GM12878 (cell line): ENCODE data around the gene PALLD. TPM values are rescaled to one million over a fixed set of nuclear protein-coding genes. Genes with fewer than 3 reads are reported as not detected.

Experiments
- ATAC-seq: fragments of 200-7000 bp; cut with Tn5 transposase; 3 replicates; pipeline ENCODE4 v1.9.1; 2020; ENCODE audit warnings: mild to moderate bottlenecking, moderate library complexity
- BruUV-seq: library from RNA; stranded (reverse); fragments of 400-500 nt; replicated peaks from 2 replicates; lab custom pipeline; 2021; lab: Mats Ljungman, UMichigan
- CTCF ChIA-PET: fragments of 300-600 bp; sonication (Branson Sonifier 250); formaldehyde crosslinking; extraction: SDS; loops from one replicate; lab custom pipeline; 2021; ENCODE audit warnings: inconsistent platforms; lab: Yijun Ruan, JAX
- POLR2A ChIA-PET: fragments of 350-600 bp; formaldehyde crosslinking; extraction: SDS; loops from one replicate; lab custom pipeline; 2021; ENCODE audit warnings: inconsistent platforms; lab: Charles Lee
- RAD21 ChIA-PET: fragments of 300-600 bp; sonication (Branson Sonifier 250); formaldehyde crosslinking; loops from one replicate; lab custom pipeline; 2023; ENCODE audit warnings: antibody characterized with exemption; ENCODE audit not compliant: unreplicated experiment; lab: Charles Lee
- SMC1A ChIA-PET: fragments of 300-600 bp; sonication (Branson Sonifier 250); formaldehyde crosslinking; loops from one replicate; lab custom pipeline; 2023; ENCODE audit not compliant: unreplicated experiment, uncharacterized antibody; lab: Charles Lee
- DNase-seq: peaks from one replicate; pipeline ENCODE4 v3.0.0-alpha.2; 2011; ENCODE audit warnings: low read depth, low spot score
- FAIRE-seq: peaks from 3 replicates; lab custom pipeline; 2011; peaks lifted over from hg19 to GRCh38; lab: Jason Lieb, UNC
- H2AFZ ChIP-seq: 2 replicates; pipeline ENCODE4 v1.6.0; 2011; ENCODE audit warnings: low read depth, low read length, control low read depth; ENCODE audit not compliant: control insufficient read depth
- H3K27ac ChIP-seq: 2 replicates; pipeline ENCODE4 v1.5.1; 2011; ENCODE audit warnings: control low read depth; ENCODE audit not compliant: control insufficient read depth, insufficient read depth
- H3K27me3 ChIP-seq, 2 experiments: replicated peaks in 1 of 2; 2 replicates each; pipeline versions ENCODE4 v1.6.0 to v1.6.1; 2011; ENCODE audit warnings: low read length in 1 of 2; ENCODE audit not compliant: control insufficient read depth in 2 of 2, insufficient read depth in 2 of 2
- H3K36me3 ChIP-seq, 2 experiments: 2 replicates each; pipeline ENCODE4 v1.5.1; 2011; ENCODE audit warnings: low read length in 1 of 2; ENCODE audit not compliant: control insufficient read depth in 2 of 2, insufficient read depth in 2 of 2
- H3K4me1 ChIP-seq: 2 replicates; pipeline ENCODE4 v1.6.1; 2011; ENCODE audit warnings: mild to moderate bottlenecking, low read length, moderate library complexity, mixed read lengths; ENCODE audit not compliant: control insufficient read depth, insufficient read depth
- H3K4me2 ChIP-seq: 2 replicates; pipeline ENCODE4 v1.6.0; 2011; ENCODE audit warnings: control low read depth; ENCODE audit not compliant: control insufficient read depth, insufficient read depth
- H3K4me3 ChIP-seq: fragments of 200-600 bp; sonication (generic); 2 replicates; pipeline ENCODE4 v1.5.1; 2016
- H3K79me2 ChIP-seq: 2 replicates; pipeline ENCODE4 v1.6.0; 2011; ENCODE audit warnings: low read length; ENCODE audit not compliant: control insufficient read depth, insufficient read depth
- H3K9ac ChIP-seq: 2 replicates; pipeline ENCODE4 v1.8.0; 2011; ENCODE audit warnings: low read length, control low read depth, mixed read lengths; ENCODE audit not compliant: control insufficient read depth, insufficient read depth
- H3K9me3 ChIP-seq: replicated peaks from 3 replicates; pipeline ENCODE4 v1.5.1; 2011; ENCODE audit warnings: mild to moderate bottlenecking, low read length; ENCODE audit not compliant: control insufficient read depth, insufficient read depth
- H4K20me1 ChIP-seq: 2 replicates; pipeline ENCODE4 v1.6.0; 2011; ENCODE audit not compliant: control insufficient read depth, insufficient read depth
- BMI1 ChIP-seq: fragments of 450-650 bp; IDR thresholded peaks from 2 replicates; pipeline ENCODE4 v1.6.1; 2016; ENCODE audit warnings: mild to moderate bottlenecking, moderate library complexity, borderline replicate concordance
- BRCA1 ChIP-seq: IDR thresholded peaks from 2 replicates; pipeline ENCODE4 v1.6.1; 2011; ENCODE audit warnings: low read depth, low read length, improper control_type of control experiment
- CHD2 ChIP-seq: IDR thresholded peaks from 2 replicates; pipeline ENCODE4 v1.6.1; 2011; ENCODE audit warnings: low read depth, low read length, improper control_type of control experiment, borderline replicate concordance
- EP300 ChIP-seq, 2 experiments: fragments of 150-350 bp in 1 of 2; IDR thresholded peaks; 2 replicates each; pipeline ENCODE4 v1.6.1; 2011 to 2012; ENCODE audit warnings: low read depth in 2 of 2, low read length in 2 of 2, borderline replicate concordance in 1 of 2, improper control_type of control experiment in 1 of 2, inconsistent platforms in 1 of 2; ENCODE audit not compliant: control insufficient read depth in 1 of 2
- GABPA ChIP-seq: IDR thresholded peaks from 2 replicates; pipeline ENCODE4 v1.6.1; 2014; ENCODE audit warnings: antibody characterized with exemption, low read depth, mild to moderate bottlenecking, inconsistent platforms
- JUNB ChIP-seq: IDR thresholded peaks from 2 replicates; pipeline ENCODE4 v1.6.1; 2016; ENCODE audit warnings: antibody characterized with exemption, mild to moderate bottlenecking
- MEF2A ChIP-seq: IDR thresholded peaks from 2 replicates; pipeline ENCODE4 v1.6.1; 2011; ENCODE audit warnings: low read depth, mild to moderate bottlenecking, low read length, moderate library complexity; ENCODE audit not compliant: insufficient read depth
- RAD21 ChIP-seq: IDR thresholded peaks from 2 replicates; pipeline ENCODE4 v1.6.1; 2011; ENCODE audit warnings: mild to moderate bottlenecking, low read depth, low read length, moderate library complexity; ENCODE audit not compliant: insufficient read depth
- ZBED1 ChIP-seq: IDR thresholded peaks from 2 replicates; pipeline ENCODE4 v1.6.1; 2016; ENCODE audit warnings: borderline replicate concordance
- WGBS: methylation state at CpG from one replicate; pipeline ENCODE4 v1.1.6; 2016; ENCODE audit warnings: low lambda C conversion rate; ENCODE audit not compliant: insufficient replicate concordance, insufficient coverage; ENCODE audit errors: missing lambda C conversion rate; 5-methylcytosine and 5-hydroxymethylcytosine counted together
- in situ Hi-C: fragments of 300-500 bp; cut with MboI; formaldehyde crosslinking; loops from 9 replicates; pipeline ENCODE4 v1.14.3; 2018; ENCODE audit warnings: mixed read lengths
- intact Hi-C: fragments of 100-400 bp; cut with micrococcal nuclease; formaldehyde crosslinking; loops from one replicate; pipeline ENCODE4 v1.14.2; 2022; ENCODE audit not compliant: unreplicated experiment
- polyA plus RNA-seq, 11 experiments: library from polyadenylated mRNA; depleted of rRNA in 4 of 11; unstranded in 6 of 11; stranded (reverse) in 5 of 11; fragments of >200 nt; fragmentation: Nextera tagmentation in 4 of 11; fragmentation: Illumina TruSeq in 1 of 11; extraction: Ambion mirVana in 4 of 11; extraction: Trizol in 1 of 11; gene quantifications; 1 replicate in 1 of 11; 2 replicates in 10 of 11; pipeline versions ENCODE4 v1.2.1 to v1.2.3, GENCODE V29; 2011 to 2016; ENCODE audit warnings: inconsistent platforms in 2 of 11, missing spikeins in 2 of 11, low read depth in 1 of 11
- total RNA-seq, 4 experiments: library from RNA; depleted of rRNA in 3 of 4; stranded (reverse); fragments of >200 nt in 3 of 4; fragmentation: Illumina TruSeq in 1 of 4; extraction: Trizol in 1 of 4; gene quantifications; 2 replicates each; pipeline versions ENCODE4 v1.2.1 to v1.2.3, GENCODE V29; 2013 to 2021
- TF ChIP-seq, protein P1 (sequence below): fragments of 450-650 bp; formaldehyde crosslinking; IDR thresholded peaks from 2 replicates; pipeline ENCODE4 v1.4.0; 2020; ENCODE audit warnings: mild to moderate bottlenecking, moderate library complexity
- TF ChIP-seq, protein P2 (sequence below): fragments of 450-650 bp; IDR thresholded peaks from 2 replicates; pipeline ENCODE4 v1.6.1; 2017; ENCODE audit warnings: mild to moderate bottlenecking

The PALLD gene
- total and polyA plus RNA-seq, 10 of the 15 experiments (the other 5 are each of a cell fraction or from before 2014, with no cell fraction given), result 1.0 to 7.7 (median 1.7) TPM

GRCh38 chr4:168659741-168660465, 163.1 kb downstream of the PALLD start:
- H4K20me1 ChIP-seq, result no peaks in the 10 kb centered on the region
- H3K4me2 ChIP-seq, result no peak overlapping the region
- ChIA-PET RAD21 (no interaction called here), SMC1A (interaction anchor here (0.6 to 1.2 kb wide), 3 partner anchors 11 to 99 kb away, joined by 3 read pairs; no protein-coding TSS in a partner anchor), CTCF (no interaction called here), POLR2A (no interaction called here)
- ATAC-seq, result no peak
- DNase-seq, result no peak
- no peak for FAIRE-seq
- in situ Hi-C loops (no loop called here), intact Hi-C loops (loop anchor here (10.0 kb wide), 1 partner anchor 345 kb away; the partner anchor contains the start of gene DDX60)
- H3K36me3 ChIP-seq, result no peaks in the 10 kb centered on the region
- no peaks in the 10 kb centered on the region for H3K9me3 ChIP-seq
- WGBS, result 0% methylated on average over 3 of the region's 3 CpGs
- H3K4me3 ChIP-seq, result no peak overlapping the region
- H3K27ac ChIP-seq, result no peak overlapping the region
- BruUV-seq, result no TSS peak
- H2AFZ ChIP-seq, result no peak overlapping the region
- H3K79me2 ChIP-seq, result no peaks in the 10 kb centered on the region
- TF ChIP-seq, protein P1, sequence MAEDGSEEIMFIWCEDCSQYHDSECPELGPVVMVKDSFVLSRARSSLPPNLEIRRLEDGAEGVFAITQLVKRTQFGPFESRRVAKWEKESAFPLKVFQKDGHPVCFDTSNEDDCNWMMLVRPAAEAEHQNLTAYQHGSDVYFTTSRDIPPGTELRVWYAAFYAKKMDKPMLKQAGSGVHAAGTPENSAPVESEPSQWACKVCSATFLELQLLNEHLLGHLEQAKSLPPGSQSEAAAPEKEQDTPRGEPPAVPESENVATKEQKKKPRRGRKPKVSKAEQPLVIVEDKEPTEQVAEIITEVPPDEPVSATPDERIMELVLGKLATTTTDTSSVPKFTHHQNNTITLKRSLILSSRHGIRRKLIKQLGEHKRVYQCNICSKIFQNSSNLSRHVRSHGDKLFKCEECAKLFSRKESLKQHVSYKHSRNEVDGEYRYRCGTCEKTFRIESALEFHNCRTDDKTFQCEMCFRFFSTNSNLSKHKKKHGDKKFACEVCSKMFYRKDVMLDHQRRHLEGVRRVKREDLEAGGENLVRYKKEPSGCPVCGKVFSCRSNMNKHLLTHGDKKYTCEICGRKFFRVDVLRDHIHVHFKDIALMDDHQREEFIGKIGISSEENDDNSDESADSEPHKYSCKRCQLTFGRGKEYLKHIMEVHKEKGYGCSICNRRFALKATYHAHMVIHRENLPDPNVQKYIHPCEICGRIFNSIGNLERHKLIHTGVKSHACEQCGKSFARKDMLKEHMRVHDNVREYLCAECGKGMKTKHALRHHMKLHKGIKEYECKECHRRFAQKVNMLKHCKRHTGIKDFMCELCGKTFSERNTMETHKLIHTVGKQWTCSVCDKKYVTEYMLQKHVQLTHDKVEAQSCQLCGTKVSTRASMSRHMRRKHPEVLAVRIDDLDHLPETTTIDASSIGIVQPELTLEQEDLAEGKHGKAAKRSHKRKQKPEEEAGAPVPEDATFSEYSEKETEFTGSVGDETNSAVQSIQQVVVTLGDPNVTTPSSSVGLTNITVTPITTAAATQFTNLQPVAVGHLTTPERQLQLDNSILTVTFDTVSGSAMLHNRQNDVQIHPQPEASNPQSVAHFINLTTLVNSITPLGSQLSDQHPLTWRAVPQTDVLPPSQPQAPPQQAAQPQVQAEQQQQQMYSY (CRISPR knock-in tag), result no peak
- TF ChIP-seq EP300 (IDR thresholded peaks at IDR 0.05; ENCODE audit: borderline replicate concordance in 1 of 2, control insufficient read depth in 1 of 2, low read depth in 2 of 2, low read length in 2 of 2), result no peak
- no peak for TF ChIP-seq JUNB
- TF ChIP-seq ZBED1, result no peak
- TF ChIP-seq, protein P2, sequence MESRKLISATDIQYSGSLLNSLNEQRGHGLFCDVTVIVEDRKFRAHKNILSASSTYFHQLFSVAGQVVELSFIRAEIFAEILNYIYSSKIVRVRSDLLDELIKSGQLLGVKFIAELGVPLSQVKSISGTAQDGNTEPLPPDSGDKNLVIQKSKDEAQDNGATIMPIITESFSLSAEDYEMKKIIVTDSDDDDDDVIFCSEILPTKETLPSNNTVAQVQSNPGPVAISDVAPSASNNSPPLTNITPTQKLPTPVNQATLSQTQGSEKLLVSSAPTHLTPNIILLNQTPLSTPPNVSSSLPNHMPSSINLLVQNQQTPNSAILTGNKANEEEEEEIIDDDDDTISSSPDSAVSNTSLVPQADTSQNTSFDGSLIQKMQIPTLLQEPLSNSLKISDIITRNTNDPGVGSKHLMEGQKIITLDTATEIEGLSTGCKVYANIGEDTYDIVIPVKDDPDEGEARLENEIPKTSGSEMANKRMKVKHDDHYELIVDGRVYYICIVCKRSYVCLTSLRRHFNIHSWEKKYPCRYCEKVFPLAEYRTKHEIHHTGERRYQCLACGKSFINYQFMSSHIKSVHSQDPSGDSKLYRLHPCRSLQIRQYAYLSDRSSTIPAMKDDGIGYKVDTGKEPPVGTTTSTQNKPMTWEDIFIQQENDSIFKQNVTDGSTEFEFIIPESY, result no peak
- no peak for TF ChIP-seq RAD21
- TF ChIP-seq MEF2A, result no peak
- TF ChIP-seq BRCA1, result no peak
- no peak for TF ChIP-seq BMI1
- TF ChIP-seq GABPA, result no peak
- TF ChIP-seq CHD2, result no peak
- no peaks in the 10 kb centered on the region for H3K4me1 ChIP-seq
- no peak overlapping the region for H3K9ac ChIP-seq
- no peaks in the 10 kb centered on the region; a peak in 2 of 4 replicates for H3K27me3 ChIP-seq
